Parathyroid adenoma (tissue), 2 donors: Measurements from ENCODE around the gene C20orf173.
"Not testable (repeated sequence)": the region's sequence is repeated elsewhere in the genome, so short reads cannot be mapped to it uniquely, and the experiment has no call there.

Experiments used
- H2AFZ ChIP-seq: fragments of 300-600 bp; sonication (generic); one replicate; pipeline ENCODE4 v1.7.0; 2017; ENCODE audit warnings: antibody characterized with exemption, mild to moderate bottlenecking
- H3K27ac ChIP-seq: fragments of 300-600 bp; sonication (generic); one replicate; pipeline ENCODE4 v1.7.0; 2017
- H3K27me3 ChIP-seq: fragments of 300-600 bp; sonication (generic); one replicate; pipeline ENCODE4 v1.7.0; 2017; ENCODE audit warnings: low read length; ENCODE audit not compliant: control insufficient read depth, insufficient read depth
- H3K36me3 ChIP-seq: fragments of 300-600 bp; sonication (generic); one replicate; pipeline ENCODE4 v1.7.0; 2017; ENCODE audit warnings: low read length; ENCODE audit not compliant: control insufficient read depth, insufficient read depth
- H3K4me1 ChIP-seq: fragments of 300-600 bp; sonication (generic); one replicate; pipeline ENCODE4 v1.7.0; 2017; ENCODE audit warnings: control low read depth
- H3K4me2 ChIP-seq: fragments of 300-600 bp; sonication (generic); one replicate; pipeline ENCODE4 v1.7.0; 2017; ENCODE audit warnings: low read length
- H3K4me3 ChIP-seq: fragments of 300-600 bp; sonication (generic); one replicate; pipeline ENCODE4 v1.7.0; 2017; ENCODE audit warnings: low read depth, low read length
- H3K79me2 ChIP-seq: fragments of 300-600 bp; sonication (generic); one replicate; pipeline ENCODE4 v1.7.0; 2017; ENCODE audit warnings: control low read depth
- H3K9ac ChIP-seq: fragments of 300-600 bp; sonication (generic); one replicate; pipeline ENCODE4 v1.7.0; 2017; ENCODE audit warnings: mild to moderate bottlenecking
- H3K9me3 ChIP-seq: fragments of 300-600 bp; sonication (generic); one replicate; pipeline ENCODE4 v1.7.0; 2017; ENCODE audit warnings: low read length; ENCODE audit not compliant: control insufficient read depth
- TF ChIP-seq, protein P1 (sequence below): fragments of 300-600 bp; sonication (generic); IDR thresholded peaks from one replicate; pipeline ENCODE4 v1.7.0; 2017; ENCODE audit warnings: antibody characterized with exemption, mild to moderate bottlenecking
- donor health status: primary hyperparathyroidism.

C20orf173 gene

GRCh38 chr20:35555951-35556645 lies 26.6 kb upstream of the C20orf173 start:
- no peak overlapping the region for H3K27ac ChIP-seq
- H3K4me3 ChIP-seq: no peak overlapping the region
- no peaks in the 10 kb centered on the region for H3K79me2 ChIP-seq
- no peaks in the 10 kb centered on the region for H3K36me3 ChIP-seq
- no peak overlapping the region for H3K9ac ChIP-seq
- no peak overlapping the region for H3K4me2 ChIP-seq
- no peaks in the 10 kb centered on the region for H3K4me1 ChIP-seq
- TF ChIP-seq, protein P1, sequence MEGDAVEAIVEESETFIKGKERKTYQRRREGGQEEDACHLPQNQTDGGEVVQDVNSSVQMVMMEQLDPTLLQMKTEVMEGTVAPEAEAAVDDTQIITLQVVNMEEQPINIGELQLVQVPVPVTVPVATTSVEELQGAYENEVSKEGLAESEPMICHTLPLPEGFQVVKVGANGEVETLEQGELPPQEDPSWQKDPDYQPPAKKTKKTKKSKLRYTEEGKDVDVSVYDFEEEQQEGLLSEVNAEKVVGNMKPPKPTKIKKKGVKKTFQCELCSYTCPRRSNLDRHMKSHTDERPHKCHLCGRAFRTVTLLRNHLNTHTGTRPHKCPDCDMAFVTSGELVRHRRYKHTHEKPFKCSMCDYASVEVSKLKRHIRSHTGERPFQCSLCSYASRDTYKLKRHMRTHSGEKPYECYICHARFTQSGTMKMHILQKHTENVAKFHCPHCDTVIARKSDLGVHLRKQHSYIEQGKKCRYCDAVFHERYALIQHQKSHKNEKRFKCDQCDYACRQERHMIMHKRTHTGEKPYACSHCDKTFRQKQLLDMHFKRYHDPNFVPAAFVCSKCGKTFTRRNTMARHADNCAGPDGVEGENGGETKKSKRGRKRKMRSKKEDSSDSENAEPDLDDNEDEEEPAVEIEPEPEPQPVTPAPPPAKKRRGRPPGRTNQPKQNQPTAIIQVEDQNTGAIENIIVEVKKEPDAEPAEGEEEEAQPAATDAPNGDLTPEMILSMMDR: no peak
- no peaks in the 10 kb centered on the region for H3K9me3 ChIP-seq
- no peaks in the 10 kb centered on the region for H3K27me3 ChIP-seq
- no peak overlapping the region for H2AFZ ChIP-seq

DNA sequence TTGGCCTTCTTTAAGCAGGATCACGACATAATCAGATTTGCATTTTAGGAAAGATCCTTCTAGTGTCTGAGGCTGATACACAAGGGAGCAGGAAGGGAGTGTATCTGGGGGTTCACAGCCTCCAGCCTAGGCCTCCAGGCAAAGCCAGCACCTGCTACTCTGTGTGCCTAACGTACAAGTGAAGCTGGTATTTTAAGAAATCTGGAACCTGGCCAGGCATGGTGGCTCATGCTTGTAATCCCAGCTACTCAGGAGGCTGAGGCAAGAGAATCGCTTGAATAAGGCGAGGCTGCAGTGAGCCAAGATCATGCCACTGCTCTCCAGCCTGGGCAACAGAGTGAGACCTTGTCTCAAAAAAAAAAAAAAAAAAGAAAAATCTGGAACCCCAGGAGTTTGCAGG lies 26.0 kb upstream of the C20orf173 start:
- not testable (repeated sequence) for H3K4me1 ChIP-seq, H3K36me3 ChIP-seq, H2AFZ ChIP-seq, H3K4me2 ChIP-seq, H3K27ac ChIP-seq, H3K27me3 ChIP-seq, H3K4me3 ChIP-seq, H3K9me3 ChIP-seq, H3K9ac ChIP-seq, H3K79me2 ChIP-seq

GRCh38 chr20:35552914-35553313 lies 23.5 kb upstream of the C20orf173 start:
- Histone ChIP-seq H3K27ac (no peak overlapping the region), H3K4me3 (no peak overlapping the region), H3K9ac (no peak overlapping the region), H3K4me2 (no peak overlapping the region), H2AFZ (no peak overlapping the region), H3K79me2 (no peaks in the 10 kb centered on the region), H3K4me1 (no peaks in the 10 kb centered on the region), H3K9me3 (no peaks in the 10 kb centered on the region), H3K36me3 (no peaks in the 10 kb centered on the region), H3K27me3 (no peaks in the 10 kb centered on the region)
- TF ChIP-seq, protein P1: no peak

GRCh38 chr20:35551503-35551902 lies 22.1 kb upstream of the C20orf173 start:
- H3K36me3 ChIP-seq: no peaks in the 10 kb centered on the region
- no peak overlapping the region for H3K4me3 ChIP-seq
- no peaks in the 10 kb centered on the region for H3K4me1 ChIP-seq
- no peaks in the 10 kb centered on the region for H3K79me2 ChIP-seq
- H3K9me3 ChIP-seq: no peaks in the 10 kb centered on the region
- no peak overlapping the region for H3K9ac ChIP-seq
- no peak overlapping the region for H2AFZ ChIP-seq
- H3K4me2 ChIP-seq: no peak overlapping the region
- no peaks in the 10 kb centered on the region for H3K27me3 ChIP-seq
- no peak overlapping the region for H3K27ac ChIP-seq
- TF ChIP-seq, protein P1: no peak

- Histone ChIP-seq H2AFZ (no peak overlapping the region), H3K4me1 (peaks cover 3% of the 10 kb centered on the region), H3K27ac (no peak overlapping the region), H3K9me3 (no peaks in the 10 kb centered on the region), H3K36me3 (no peaks in the 10 kb centered on the region), H3K79me2 (peaks cover 3% of the 10 kb centered on the region), H3K9ac (no peak overlapping the region), H3K27me3 (no peaks in the 10 kb centered on the region), H3K4me3 (no peak overlapping the region), H3K4me2 (no peak overlapping the region)
- TF ChIP-seq, protein P1: no peak
These were observed 17.9 kb upstream of the C20orf173 start for GRCh38 chr20:35547329-35547728.
